NCI-H2227 (cell line): ENCODE data around the gene SNAPC4.
A peak's percentile ranks its signal among the peaks of the same experiment; 100 is the strongest.
"Not testable (repeated sequence)": the region's sequence is repeated elsewhere in the genome, so short reads cannot be mapped to it uniquely, and the experiment has no call there.

Source experiments
- DNase-seq: peaks from one replicate; lab custom pipeline; 2025; ENCODE audit not compliant: unreplicated experiment; lab: John Stamatoyannopoulos, UW

Gene SNAPC4

GRCh38 chr9:136359774-136360718 lies 39.9 kb downstream of the SNAPC4 start:
- DNase-seq: no peak

DNA sequence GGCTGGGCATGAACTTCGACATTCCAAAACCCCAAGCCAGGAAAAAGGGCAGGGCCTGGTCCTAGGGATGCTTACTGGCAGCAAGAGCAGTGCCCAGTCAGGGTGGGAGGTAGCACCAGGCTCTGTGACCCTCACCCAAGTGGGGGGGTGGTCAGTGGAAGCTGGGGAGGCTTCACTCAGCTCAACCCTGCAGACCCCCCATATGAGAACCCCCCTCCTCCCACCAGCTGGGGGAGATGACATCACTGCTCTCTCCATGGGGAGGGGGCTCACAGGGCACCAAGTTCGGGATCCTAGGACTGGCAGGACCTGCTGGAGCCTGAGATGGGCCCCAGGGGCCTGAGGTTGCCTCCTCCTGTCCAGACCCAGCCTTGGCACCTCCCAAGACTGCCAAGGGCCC lies 41.1 kb downstream of the SNAPC4 start:
- no peak for DNase-seq

GRCh38 chr9:136358016-136358415 lies 42.0 kb downstream of the SNAPC4 start:
- no peak for DNase-seq

GRCh38 chr9:136357202-136357725 lies 42.7 kb downstream of the SNAPC4 start:
- DNase-seq: no peak

DNA sequence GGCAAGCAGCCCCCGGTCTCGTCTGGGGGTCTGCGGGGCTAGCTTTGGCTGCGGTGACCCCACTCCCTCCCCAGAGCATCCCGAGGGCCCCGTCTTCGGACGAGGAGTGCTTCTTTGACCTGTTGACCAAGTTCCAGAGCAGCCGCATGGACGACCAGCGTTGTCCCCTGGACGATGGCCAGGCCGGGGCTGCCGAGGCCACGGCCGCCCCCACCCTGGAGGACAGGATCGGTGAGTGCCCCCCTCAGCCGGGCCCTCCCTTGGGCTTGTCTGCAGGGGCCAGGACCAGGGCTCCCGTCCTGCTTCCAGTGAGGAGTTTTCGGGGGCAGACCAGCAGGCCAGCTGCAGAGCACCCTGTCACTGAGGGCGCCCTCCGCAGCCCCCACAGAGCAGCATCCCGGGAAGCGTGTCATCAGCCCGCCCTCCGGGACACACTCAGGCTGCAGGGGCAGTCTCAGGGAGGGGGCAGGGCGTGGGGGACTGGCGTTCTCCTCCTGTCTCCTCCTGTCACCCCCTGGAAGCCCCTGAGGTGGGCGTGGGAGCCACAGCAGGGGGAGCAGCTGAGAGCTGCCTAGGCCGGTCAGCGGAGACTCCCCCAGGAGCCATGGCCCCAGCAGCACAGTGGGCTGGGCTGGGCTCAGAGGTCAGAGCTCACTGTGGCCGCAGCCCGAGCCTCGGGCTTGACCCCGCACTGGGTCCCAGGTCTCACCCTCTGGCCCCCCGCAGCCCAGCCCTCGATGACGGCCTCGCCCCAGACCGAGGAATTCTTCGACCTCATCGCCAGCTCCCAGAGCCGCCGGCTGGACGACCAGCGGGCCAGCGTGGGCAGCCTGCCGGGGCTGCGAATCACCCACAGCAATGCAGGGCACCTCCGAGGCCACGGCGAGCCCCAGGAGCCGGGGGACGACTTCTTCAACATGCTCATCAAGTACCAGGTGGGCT lies 44.1 kb downstream of the SNAPC4 start:
- no peak for DNase-seq

DNA sequence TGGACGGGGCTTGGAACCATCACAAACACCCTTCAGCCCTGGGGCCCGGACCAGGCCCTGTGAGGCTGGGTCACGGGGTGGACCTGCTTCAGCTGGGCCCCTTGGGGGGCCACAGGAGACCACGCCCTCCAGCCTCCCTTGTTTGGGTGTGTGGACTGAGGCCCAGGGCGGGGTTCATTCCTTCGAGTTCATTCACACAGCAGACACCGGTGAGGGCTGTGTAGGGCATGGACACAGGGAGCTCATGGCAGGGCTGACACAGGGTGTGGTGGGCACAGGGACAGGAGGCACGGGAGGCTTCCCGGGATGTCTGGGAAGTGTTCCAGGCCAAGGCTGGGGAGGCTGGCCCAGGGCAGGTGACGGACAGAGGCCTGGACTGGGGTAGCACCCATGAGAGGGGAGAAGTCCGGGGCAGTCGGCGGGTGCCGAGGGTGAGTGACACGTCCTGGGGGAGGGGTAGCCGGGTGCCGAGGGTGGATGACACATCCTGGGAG lies 45.3 kb downstream of the SNAPC4 start:
- no peak for DNase-seq

DNA sequence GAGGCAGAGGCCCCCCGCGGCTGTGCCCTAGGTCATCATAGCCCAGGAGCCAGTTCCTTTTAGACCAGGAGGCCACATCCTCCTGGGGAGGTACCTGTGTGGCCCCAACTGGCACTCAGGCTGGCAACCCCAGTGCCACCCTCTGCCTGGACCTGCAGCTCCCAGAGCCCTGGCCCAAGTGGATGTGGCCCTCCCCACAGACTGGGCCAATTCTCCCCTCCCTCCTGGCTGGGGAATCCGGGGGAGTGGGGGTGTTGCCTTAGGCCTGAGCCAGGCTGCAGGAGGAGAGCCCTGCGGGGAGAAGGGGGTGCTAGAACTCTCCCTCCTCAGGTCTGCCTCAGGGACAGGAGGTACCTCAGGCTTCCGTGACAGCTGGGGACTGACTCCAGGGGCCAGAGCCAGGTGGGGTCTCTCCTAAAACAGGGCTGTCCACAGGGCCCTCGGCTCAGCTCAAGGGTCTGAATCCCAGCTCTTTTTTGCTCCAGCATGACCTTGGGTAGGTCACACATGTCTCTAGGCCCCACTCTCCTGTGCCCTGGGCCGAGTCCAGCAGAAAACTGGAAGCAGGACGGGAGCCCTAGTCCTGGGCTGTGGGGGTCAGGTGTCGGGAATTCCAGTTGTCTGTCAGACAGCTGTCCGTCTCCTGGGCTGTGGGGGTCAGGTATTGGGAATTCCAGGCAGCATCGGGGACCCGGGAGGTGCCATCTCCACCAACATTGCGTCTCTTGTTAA lies 46.0 kb downstream of the SNAPC4 start:
- no peak for DNase-seq

- no peak for DNase-seq
Measured at GRCh38 chr9:136353088-136353487, 46.9 kb downstream of the SNAPC4 start.

- peak; percentile 62 for DNase-seq
Measured at GRCh38 chr9:136352682-136353081, 47.3 kb downstream of the SNAPC4 start.

DNA sequence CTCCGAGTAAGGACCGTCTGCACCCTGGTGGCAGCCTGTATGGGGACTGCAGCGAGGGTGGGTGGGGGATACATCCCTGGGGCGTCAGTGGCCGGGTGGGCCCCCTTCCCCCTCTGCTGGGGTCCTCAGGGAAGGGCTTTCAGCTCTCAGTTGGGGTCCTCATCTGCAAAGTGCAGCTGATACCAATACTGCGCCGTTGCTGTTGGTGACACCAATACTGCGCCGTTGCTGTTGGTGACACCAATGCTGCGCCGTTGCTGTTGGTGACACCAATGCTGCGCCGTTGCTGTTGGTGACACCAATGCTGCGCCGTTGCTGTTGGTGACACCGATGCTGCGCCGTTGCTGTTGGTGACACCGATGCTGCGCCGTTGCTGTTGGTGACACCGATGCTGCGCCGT lies 48.1 kb downstream of the SNAPC4 start:
- not testable (repeated sequence) for DNase-seq

DNA sequence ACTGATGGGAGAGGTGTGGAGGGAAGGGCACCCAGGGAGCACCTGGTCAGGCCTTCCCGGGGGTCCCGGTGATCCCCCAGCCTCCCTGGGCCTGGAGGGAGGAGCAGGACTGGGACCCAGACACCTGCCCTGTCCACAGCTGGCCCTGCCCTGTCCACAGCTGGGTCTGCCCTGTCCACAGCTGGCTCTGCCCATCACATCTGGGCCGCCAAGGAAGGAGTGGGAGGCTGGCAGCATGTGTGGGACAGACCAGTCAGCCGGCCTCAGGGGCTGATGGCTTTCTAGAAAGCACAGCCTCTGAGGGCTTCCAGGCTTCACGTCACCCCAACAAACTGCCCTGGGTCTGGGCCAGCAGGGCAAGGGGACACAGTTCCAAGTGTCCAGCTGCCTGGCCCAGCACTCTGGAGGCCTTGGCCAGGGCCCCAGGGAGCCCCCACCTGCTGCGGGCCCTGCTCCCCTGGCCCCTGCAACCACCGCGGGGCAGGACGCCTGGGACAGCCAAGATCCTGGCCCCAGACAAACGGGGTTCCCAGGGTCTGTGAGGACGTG lies 48.6 kb downstream of the SNAPC4 start:
- no peak for DNase-seq
